OCI-LY3 (cell line): ENCODE measurements around the gene CDK5R2.

Experiments
- EZH2phosphoT487 ChIP-seq: fragments of 200-600 bp; shearing (Covaris generic); IDR thresholded peaks from 2 replicates; pipeline ENCODE4 v1.6.1; 2018; ENCODE audit warnings: antibody characterized with exemption, mixed run types, low read depth
- TF ChIP-seq, protein P1 (sequence below): fragments of 200-600, 300-600 bp; sonication (generic); IDR thresholded peaks from 2 replicates; pipeline ENCODE4 v1.5.1; 2014; ENCODE audit warnings: antibody characterized with exemption, low read length, low read depth

DNA sequence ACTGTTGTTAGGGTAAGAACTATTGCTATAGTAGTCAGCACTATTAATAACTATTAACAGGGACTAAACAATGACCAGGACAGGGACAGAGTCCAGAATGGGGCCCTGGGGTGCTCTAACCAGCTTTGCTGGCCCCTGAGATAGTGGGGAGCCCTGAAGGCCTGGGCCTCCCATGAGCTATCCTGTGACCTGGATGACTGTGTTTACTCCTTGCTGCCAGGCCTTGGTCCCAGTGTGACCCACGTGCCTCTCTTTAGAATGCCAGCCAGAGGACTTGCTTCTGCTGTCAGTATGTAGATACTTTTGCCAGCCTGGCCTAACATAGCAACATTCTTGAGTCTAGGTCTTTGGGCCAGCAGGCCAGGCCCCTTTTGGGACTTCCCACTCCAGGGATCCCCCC lies 11.4 kb downstream of the CDK5R2 start:
- TF ChIP-seq, protein P1, sequence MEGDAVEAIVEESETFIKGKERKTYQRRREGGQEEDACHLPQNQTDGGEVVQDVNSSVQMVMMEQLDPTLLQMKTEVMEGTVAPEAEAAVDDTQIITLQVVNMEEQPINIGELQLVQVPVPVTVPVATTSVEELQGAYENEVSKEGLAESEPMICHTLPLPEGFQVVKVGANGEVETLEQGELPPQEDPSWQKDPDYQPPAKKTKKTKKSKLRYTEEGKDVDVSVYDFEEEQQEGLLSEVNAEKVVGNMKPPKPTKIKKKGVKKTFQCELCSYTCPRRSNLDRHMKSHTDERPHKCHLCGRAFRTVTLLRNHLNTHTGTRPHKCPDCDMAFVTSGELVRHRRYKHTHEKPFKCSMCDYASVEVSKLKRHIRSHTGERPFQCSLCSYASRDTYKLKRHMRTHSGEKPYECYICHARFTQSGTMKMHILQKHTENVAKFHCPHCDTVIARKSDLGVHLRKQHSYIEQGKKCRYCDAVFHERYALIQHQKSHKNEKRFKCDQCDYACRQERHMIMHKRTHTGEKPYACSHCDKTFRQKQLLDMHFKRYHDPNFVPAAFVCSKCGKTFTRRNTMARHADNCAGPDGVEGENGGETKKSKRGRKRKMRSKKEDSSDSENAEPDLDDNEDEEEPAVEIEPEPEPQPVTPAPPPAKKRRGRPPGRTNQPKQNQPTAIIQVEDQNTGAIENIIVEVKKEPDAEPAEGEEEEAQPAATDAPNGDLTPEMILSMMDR, result no peak
- no peak for TF ChIP-seq EZH2phosphoT487
